ENCODE measurements around the gene IGFBP2.

DNA sequence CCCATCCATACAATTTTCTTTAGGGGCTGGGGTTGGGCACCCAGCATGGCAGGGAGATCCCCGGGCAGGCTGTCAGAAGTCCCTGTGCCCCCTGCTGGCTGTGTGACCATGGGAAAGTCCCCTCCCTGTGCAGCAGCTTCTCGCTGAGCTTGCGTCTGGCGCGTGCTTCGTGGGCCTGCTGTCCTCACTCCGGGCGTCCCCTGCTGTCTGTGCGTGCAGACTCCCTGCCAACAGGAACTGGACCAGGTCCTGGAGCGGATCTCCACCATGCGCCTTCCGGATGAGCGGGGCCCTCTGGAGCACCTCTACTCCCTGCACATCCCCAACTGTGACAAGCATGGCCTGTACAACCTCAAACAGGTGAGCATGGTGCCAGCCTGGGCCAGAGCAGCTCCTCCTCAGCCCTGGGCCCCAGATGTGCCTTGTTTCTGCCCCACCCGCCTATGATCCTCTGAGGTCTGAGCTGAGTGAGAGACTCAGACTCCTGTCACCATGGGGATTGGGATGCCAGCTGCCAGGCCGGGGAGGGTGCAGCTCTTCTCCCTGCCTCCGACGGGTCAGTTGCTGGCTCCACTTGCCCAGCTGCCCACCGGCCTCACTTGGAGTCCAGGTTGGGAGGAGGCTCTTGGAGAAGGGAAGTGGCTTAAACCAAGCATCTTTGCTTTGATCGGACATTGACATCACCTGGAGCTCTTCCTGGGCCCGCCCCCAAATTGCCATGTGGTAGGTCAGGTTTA, 28.6 kb downstream of the IGFBP2 start:
- TF ChIP-seq EZH2 (IDR thresholded peaks at IDR 0.05; ENCODE audit: borderline replicate concordance, insufficient read depth, low read depth, low read length, poor library complexity, severe bottlenecking) (no peak), CTCF (IDR thresholded peaks at IDR 0.05) (no peak)
